Central memory CD8-positive, alpha-beta T cell (primary cell): Measurements from ENCODE around the gene MAML1.
A peak's percentile ranks its signal among the peaks of the same experiment; 100 is the strongest.
"Not testable (repeated sequence)": the region's sequence is repeated elsewhere in the genome, so short reads cannot be mapped to it uniquely, and the experiment has no call there.

Source experiments
- ATAC-seq: fragments of 150-1000 bp; cut with Tn5 transposase; replicated peaks from 2 replicates; pipeline ENCODE4 v1.10.0; 2022; ENCODE audit warnings: mild to moderate bottlenecking, moderate FRiP score, moderate number of reproducible peaks; ENCODE audit not compliant: poor library complexity, severe bottlenecking; ENCODE audit errors: extremely low read depth
- DNase-seq, 2 donors: peaks; one replicate each; pipeline ENCODE4 v3.0.0; 2021; ENCODE audit warnings: low spot score in 2 of 2
- H3K27ac Mint-ChIP-seq: one replicate; pipeline ENCODE4 v1.8.0; 2022; ENCODE audit warnings: low read depth, mild to moderate bottlenecking, moderate library complexity, mixed read lengths
- H3K27me3 Mint-ChIP-seq: one replicate; pipeline ENCODE4 v1.8.0; 2022; ENCODE audit warnings: mixed read lengths
- H3K36me3 Mint-ChIP-seq: one replicate; pipeline ENCODE4 v1.8.0; 2022; ENCODE audit warnings: mild to moderate bottlenecking, moderate library complexity, mixed read lengths; ENCODE audit not compliant: insufficient read depth
- H3K4me1 Mint-ChIP-seq: one replicate; pipeline ENCODE4 v1.8.0; 2022; ENCODE audit warnings: mixed read lengths
- H3K4me3 Mint-ChIP-seq: one replicate; pipeline ENCODE4 v1.8.0; 2022; ENCODE audit warnings: mild to moderate bottlenecking, moderate library complexity, mixed read lengths
- H3K9me3 Mint-ChIP-seq: one replicate; pipeline ENCODE4 v1.8.0; 2022; ENCODE audit warnings: mixed read lengths

MAML1 gene

GRCh38 chr5:179732412-179732917 lies at the start of gene MAML1:
MAML1 (plus strand) TSS chr5:179732822; CDS start chr5:179733113, 291 bp downstream.
- H3K27me3 Mint-ChIP-seq, result no peaks in the 10 kb centered on the region

GRCh38 chr5:179689212-179689611 lies 43.4 kb upstream of the MAML1 start:
- H3K4me1 Mint-ChIP-seq, H3K27me3 Mint-ChIP-seq, H3K27ac Mint-ChIP-seq, DNase-seq, H3K4me3 Mint-ChIP-seq, H3K9me3 Mint-ChIP-seq, H3K36me3 Mint-ChIP-seq, ATAC-seq: not testable (repeated sequence)

More at GRCh38 chr5:179732412-179732917, at the start of gene MAML1:
- no peaks in the 10 kb centered on the region for H3K9me3 Mint-ChIP-seq
- ATAC-seq, result peak; percentile 97
- peak within 1 kb of the TSS; percentile 84 for H3K27ac Mint-ChIP-seq
- H3K4me3 Mint-ChIP-seq, result peak within 1 kb of the TSS; percentile 87
- peak; percentile 99 for DNase-seq
- peaks cover 27% of the 10 kb centered on the region for H3K4me1 Mint-ChIP-seq
- peaks cover 33% of the 10 kb centered on the region for H3K36me3 Mint-ChIP-seq

GRCh38 chr5:179694561-179694960 lies 38.1 kb upstream of the MAML1 start:
- Mint-ChIP-seq H3K4me3 (no peak overlapping the region), H3K9me3 (no peaks in the 10 kb centered on the region), H3K36me3 (peaks cover 16% of the 10 kb centered on the region), H3K27ac (no peak overlapping the region), H3K27me3 (no peaks in the 10 kb centered on the region), H3K4me1 (peaks cover 18% of the 10 kb centered on the region)
- DNase-seq (no peak), ATAC-seq (no peak)

GRCh38 chr5:179696603-179697002 lies 36.0 kb upstream of the MAML1 start:
- ATAC-seq (no peak), DNase-seq (no peak)
- Mint-ChIP-seq H3K27ac (peak overlapping the region; percentile 64), H3K9me3 (no peaks in the 10 kb centered on the region), H3K27me3 (no peaks in the 10 kb centered on the region), H3K4me1 (peaks cover 29% of the 10 kb centered on the region), H3K4me3 (peak overlapping the region; percentile 7), H3K36me3 (peaks cover 20% of the 10 kb centered on the region)

GRCh38 chr5:179697108-179697507 lies 35.5 kb upstream of the MAML1 start:
- no peak for DNase-seq
- Mint-ChIP-seq H3K27ac (peak overlapping the region; percentile 98), H3K4me1 (peaks cover 31% of the 10 kb centered on the region), H3K9me3 (no peaks in the 10 kb centered on the region), H3K27me3 (no peaks in the 10 kb centered on the region), H3K36me3 (peaks cover 21% of the 10 kb centered on the region), H3K4me3 (peak overlapping the region; percentile 88)
- ATAC-seq, result no peak

DNA sequence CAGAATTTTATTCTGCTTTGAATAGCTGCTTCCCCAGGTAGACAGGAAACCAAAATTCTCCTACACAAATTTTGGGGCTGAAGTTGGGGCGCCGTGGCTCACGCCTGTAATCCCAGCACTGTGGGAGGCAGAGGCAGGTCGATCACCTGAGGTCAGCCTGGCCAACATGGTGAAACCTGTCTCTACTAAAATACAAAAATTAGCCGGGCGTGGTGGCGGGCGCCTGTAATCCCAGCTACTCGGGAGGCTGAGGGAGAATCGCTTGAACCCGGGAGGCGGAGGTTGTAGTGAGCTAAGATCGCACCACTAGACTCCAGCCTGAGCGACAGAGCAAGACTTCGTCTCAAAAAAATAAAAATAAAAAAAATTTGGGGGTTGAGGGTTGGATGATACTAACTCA lies 35.1 kb upstream of the MAML1 start:
- ATAC-seq, H3K9me3 Mint-ChIP-seq, DNase-seq, H3K27me3 Mint-ChIP-seq: not testable (repeated sequence)
- Mint-ChIP-seq H3K27ac (peak overlapping the region; percentile 98), H3K36me3 (peaks cover 24% of the 10 kb centered on the region), H3K4me1 (peaks cover 35% of the 10 kb centered on the region), H3K4me3 (peak overlapping the region; percentile 88)

- Mint-ChIP-seq H3K9me3 (no peaks in the 10 kb centered on the region), H3K4me1 (peaks cover 39% of the 10 kb centered on the region), H3K36me3 (peaks cover 28% of the 10 kb centered on the region), H3K27me3 (no peaks in the 10 kb centered on the region), H3K4me3 (peak overlapping the region; percentile 88), H3K27ac (peak overlapping the region; percentile 98)
- ATAC-seq, result peak; percentile 89
- DNase-seq, result peak; percentile 96 to 99
Measured at GRCh38 chr5:179697993-179698934, 34.4 kb upstream of the MAML1 start.

GRCh38 chr5:179698935-179699615 lies 33.5 kb upstream of the MAML1 start, which contains the start of gene CANX:
CANX (plus strand) TSS chr5:179698967; CDS start chr5:179705682, 6,715 bp downstream.
- DNase-seq (no peak), ATAC-seq (no peak)
- Mint-ChIP-seq H3K27me3 (no peaks in the 10 kb centered on the region), H3K36me3 (peaks cover 35% of the 10 kb centered on the region), H3K4me3 (peak within 1 kb of the TSS; percentile 88), H3K27ac (peak within 1 kb of the TSS; percentile 98), H3K4me1 (peaks cover 47% of the 10 kb centered on the region), H3K9me3 (no peaks in the 10 kb centered on the region)

DNA sequence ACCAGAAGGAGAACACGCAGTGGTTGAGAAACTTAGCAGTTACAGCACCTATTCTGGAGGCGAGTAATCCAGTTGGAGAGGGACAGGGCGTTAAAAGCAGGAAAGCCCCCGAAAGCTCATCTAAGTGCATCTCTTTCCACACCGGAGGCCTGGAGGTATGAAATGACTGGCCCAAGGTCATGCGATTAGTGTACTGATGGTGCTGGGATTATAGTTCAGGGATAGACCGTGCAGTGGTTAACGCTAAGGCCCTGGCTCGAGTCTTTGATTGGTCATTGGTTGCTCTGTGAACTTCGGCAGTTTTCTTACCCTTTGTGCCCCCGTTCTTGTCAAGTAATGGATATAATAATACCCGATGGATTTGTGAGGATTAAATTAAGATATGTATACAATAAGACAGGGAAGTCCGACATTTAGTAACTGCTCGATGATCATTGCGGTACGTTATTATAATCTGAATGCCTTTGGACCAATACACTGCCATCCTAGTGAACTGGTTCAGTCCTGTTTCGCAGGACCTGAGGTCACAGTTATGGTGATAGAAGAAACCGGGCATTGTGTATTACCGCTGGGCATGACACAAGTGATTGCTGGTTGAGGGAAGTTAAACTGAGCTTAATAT lies 32.9 kb upstream of the MAML1 start:
- Mint-ChIP-seq H3K4me1 (peaks cover 48% of the 10 kb centered on the region), H3K27ac (peak overlapping the region; percentile 98), H3K9me3 (no peaks in the 10 kb centered on the region), H3K36me3 (peaks cover 39% of the 10 kb centered on the region), H3K4me3 (peak overlapping the region; percentile 88), H3K27me3 (no peaks in the 10 kb centered on the region)
- no peak for ATAC-seq
- no peak for DNase-seq

DNA sequence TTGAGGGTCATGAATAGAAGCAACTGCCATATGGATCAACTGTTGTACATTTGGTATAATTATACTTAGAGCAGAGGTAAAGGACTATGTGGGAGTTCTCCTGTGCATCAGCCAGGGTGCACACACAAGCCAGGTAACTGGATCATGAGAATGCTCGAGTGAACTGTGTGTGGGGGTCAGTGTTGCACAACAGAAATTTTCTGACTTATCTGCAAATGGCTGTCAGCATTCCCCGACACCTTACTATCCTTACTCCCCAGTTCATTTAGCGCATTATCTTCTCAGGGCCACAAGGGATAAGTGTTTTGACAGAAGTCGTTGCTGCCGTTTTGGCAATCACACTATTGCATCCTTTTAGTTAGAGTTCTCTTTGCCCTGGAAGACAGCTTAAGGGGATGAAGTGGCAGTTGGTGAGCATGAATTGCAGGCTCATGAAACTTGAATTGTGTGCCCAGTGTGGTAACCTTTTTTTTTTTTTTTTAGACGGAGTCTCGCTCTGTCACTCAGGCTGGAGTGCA lies 32.2 kb upstream of the MAML1 start:
- Mint-ChIP-seq H3K4me3 (peak overlapping the region; percentile 88), H3K9me3 (no peaks in the 10 kb centered on the region), H3K36me3 (peaks cover 44% of the 10 kb centered on the region), H3K27ac (peak overlapping the region; percentile 98), H3K4me1 (peaks cover 54% of the 10 kb centered on the region), H3K27me3 (no peaks in the 10 kb centered on the region)
- DNase-seq (no peak), ATAC-seq (no peak)

DNA sequence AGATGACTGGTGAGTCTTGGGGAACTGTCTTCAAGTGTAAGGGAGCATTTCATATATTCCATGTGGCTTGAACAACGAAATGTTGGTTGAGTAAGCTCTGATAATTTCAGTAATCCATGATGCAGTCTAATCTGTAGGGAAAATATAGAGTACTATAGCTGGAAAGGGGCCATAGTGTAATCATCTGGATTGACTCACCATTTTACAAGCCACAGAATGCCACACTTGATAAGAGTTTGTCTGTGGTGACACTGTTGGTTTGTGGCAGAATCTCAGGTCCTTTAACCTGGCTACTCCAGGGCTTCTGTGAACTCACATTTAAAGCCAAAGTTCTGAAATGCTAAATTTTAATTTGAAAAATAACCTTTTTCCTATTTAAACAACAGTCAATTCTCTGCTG lies 16.3 kb upstream of the MAML1 start:
- Mint-ChIP-seq H3K27me3 (no peaks in the 10 kb centered on the region), H3K9me3 (no peaks in the 10 kb centered on the region), H3K36me3 (peaks cover 81% of the 10 kb centered on the region), H3K27ac (peak overlapping the region; percentile 23), H3K4me3 (no peak overlapping the region), H3K4me1 (peaks cover 4% of the 10 kb centered on the region)
- ATAC-seq, result no peak
- no peak for DNase-seq

DNA sequence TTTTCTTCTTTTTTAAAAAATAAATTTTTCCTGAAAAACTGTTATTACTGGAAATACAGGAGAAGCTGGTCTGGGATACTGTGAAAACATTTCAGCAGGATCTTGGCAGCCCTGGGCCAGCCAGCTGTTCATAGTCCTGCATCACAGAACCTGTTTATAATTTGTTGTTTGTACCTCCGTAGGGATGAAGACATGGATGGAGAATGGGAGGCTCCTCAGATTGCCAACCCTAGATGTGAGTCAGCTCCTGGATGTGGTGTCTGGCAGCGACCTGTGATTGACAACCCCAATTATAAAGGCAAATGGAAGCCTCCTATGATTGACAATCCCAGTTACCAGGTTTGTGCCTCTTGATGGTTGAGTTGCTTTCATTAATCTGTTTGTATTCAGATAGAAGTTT lies 12.4 kb upstream of the MAML1 start:
- H3K4me3 Mint-ChIP-seq, result no peak overlapping the region
- no peak overlapping the region for H3K27ac Mint-ChIP-seq
- ATAC-seq (no peak), DNase-seq (no peak)
- H3K27me3 Mint-ChIP-seq, result no peaks in the 10 kb centered on the region
- peaks cover 87% of the 10 kb centered on the region for H3K36me3 Mint-ChIP-seq
- H3K4me1 Mint-ChIP-seq, result peaks cover 12% of the 10 kb centered on the region
- H3K9me3 Mint-ChIP-seq, result no peaks in the 10 kb centered on the region
